Muscle layer of duodenum (tissue), 2 donors: ENCODE results near the gene ZFYVE16.
"Not testable (repeated sequence)": the region's sequence is repeated elsewhere in the genome, so short reads cannot be mapped to it uniquely, and the experiment has no call there.

ENCODE experiments used
- H3K27ac ChIP-seq: one replicate; pipeline ENCODE4 v1.7.0; 2013; ENCODE audit warnings: mild to moderate bottlenecking, low read length
- H3K27me3 ChIP-seq: one replicate; pipeline ENCODE4 v1.7.0; 2013; ENCODE audit warnings: low read depth, mild to moderate bottlenecking, control low read depth, low read length
- H3K36me3 ChIP-seq, 2 donors: one replicate each; pipeline ENCODE4 v1.7.0; 2013; ENCODE audit warnings: low read length in 2 of 2, control low read depth in 1 of 2, mild to moderate bottlenecking in 1 of 2; ENCODE audit not compliant: insufficient read depth in 2 of 2, control insufficient read depth in 1 of 2
- H3K4me1 ChIP-seq, 2 donors: one replicate each; pipeline ENCODE4 v1.7.0; 2013; ENCODE audit warnings: low read length in 2 of 2, mild to moderate bottlenecking in 2 of 2, control low read depth in 1 of 2, moderate library complexity in 1 of 2; ENCODE audit not compliant: insufficient read depth in 2 of 2, control insufficient read depth in 1 of 2
- H3K4me3 ChIP-seq, 2 donors: one replicate each; pipeline ENCODE4 v1.7.0; 2013; ENCODE audit warnings: low read length in 2 of 2, low read depth in 1 of 2, mild to moderate bottlenecking in 1 of 2
- H3K9me3 ChIP-seq, 2 donors: one replicate each; pipeline ENCODE4 v1.7.0; 2013; ENCODE audit warnings: low read length in 2 of 2, control low read depth in 1 of 2, mild to moderate bottlenecking in 1 of 2; ENCODE audit not compliant: control insufficient read depth in 1 of 2
- donor health status: healthy.

The ZFYVE16 gene

GRCh38 chr5:80414113-80414512 lies 6.2 kb downstream of the ZFYVE16 start:
- H3K36me3 ChIP-seq = no peaks in the 10 kb centered on the region
- no peak overlapping the region for H3K27ac ChIP-seq
- no peaks in the 10 kb centered on the region for H3K27me3 ChIP-seq
- no peak overlapping the region for H3K4me3 ChIP-seq
- no peaks in the 10 kb centered on the region for H3K9me3 ChIP-seq
- peaks cover 0 to 5% of the 10 kb centered on the region in 2 donors for H3K4me1 ChIP-seq

DNA sequence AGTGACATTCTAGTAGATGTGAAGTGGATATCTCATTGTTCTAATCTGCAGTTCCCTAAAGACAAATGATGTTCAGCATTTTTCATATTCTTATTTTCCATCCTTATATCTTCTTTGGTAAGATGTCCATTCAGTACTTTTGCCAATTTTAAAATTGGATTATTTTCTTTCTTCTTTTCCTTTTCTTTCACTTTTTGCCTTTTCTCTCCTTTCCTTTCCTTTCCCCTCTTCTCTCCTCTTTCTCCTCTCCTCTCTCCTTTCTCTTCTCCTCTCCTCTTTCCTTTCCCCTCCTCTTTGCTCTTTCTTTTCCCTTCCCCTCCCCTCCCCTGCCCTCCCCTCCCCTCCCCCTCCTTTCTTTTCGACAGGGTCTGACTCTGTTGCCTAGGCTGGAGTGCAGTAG lies 10.1 kb downstream of the ZFYVE16 start:
- Histone ChIP-seq H3K27ac (no peak overlapping the region), H3K9me3 (peaks cover 0 to 2% of the 10 kb centered on the region in 2 donors), H3K4me3 (no peak overlapping the region)

GRCh38 chr5:80424365-80424764 lies 16.5 kb downstream of the ZFYVE16 start:
- not testable (repeated sequence) for H3K27ac ChIP-seq, H3K36me3 ChIP-seq, H3K9me3 ChIP-seq, H3K27me3 ChIP-seq, H3K4me1 ChIP-seq, H3K4me3 ChIP-seq

More for the DNA sequence above, 10.1 kb downstream of the ZFYVE16 start:
- no peaks in the 10 kb centered on the region for H3K36me3 ChIP-seq
- no peaks in the 10 kb centered on the region for H3K4me1 ChIP-seq
- H3K27me3 ChIP-seq = no peaks in the 10 kb centered on the region

GRCh38 chr5:80435476-80435875 lies 27.6 kb downstream of the ZFYVE16 start:
- Histone ChIP-seq H3K4me3 (no peak overlapping the region), H3K27me3 (no peaks in the 10 kb centered on the region), H3K36me3 (peaks cover 24 to 30% of the 10 kb centered on the region in 2 donors), H3K27ac (no peak overlapping the region), H3K4me1 (no peaks in the 10 kb centered on the region), H3K9me3 (no peaks in the 10 kb centered on the region)

- no peaks in the 10 kb centered on the region for H3K9me3 ChIP-seq
- no peaks in the 10 kb centered on the region for H3K27me3 ChIP-seq
- H3K36me3 ChIP-seq = peaks cover 28 to 35% of the 10 kb centered on the region in 2 donors
- H3K27ac ChIP-seq = no peak overlapping the region
- H3K4me3 ChIP-seq = no peak overlapping the region
- H3K4me1 ChIP-seq = no peaks in the 10 kb centered on the region
These were observed 29.5 kb downstream of the ZFYVE16 start for GRCh38 chr5:80437326-80437725.

GRCh38 chr5:80438739-80439138 lies 30.9 kb downstream of the ZFYVE16 start:
- no peaks in the 10 kb centered on the region for H3K4me1 ChIP-seq
- H3K27me3 ChIP-seq = no peaks in the 10 kb centered on the region
- H3K27ac ChIP-seq = no peak overlapping the region
- no peaks in the 10 kb centered on the region for H3K9me3 ChIP-seq
- H3K36me3 ChIP-seq = peaks cover 34 to 41% of the 10 kb centered on the region in 2 donors
- no peak overlapping the region for H3K4me3 ChIP-seq

DNA sequence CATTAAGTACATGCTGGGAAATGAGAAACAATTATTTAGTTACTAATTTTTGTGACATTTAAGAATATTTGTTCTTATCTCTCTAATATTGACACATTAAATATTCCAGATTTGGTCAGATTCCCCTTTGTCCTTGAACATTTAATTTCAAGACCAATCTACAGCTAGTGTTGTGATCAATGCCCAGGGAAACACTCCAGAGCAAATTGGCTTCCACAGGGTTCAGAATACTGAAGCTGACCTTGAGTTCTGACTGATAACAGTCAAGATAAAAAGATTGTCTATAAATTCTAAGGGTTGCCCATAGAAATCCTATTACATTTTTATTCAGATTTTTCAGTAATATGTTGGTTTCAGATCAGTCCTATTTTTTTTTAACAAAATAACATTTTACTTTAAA lies 31.3 kb downstream of the ZFYVE16 start:
- H3K27me3 ChIP-seq = no peaks in the 10 kb centered on the region
- H3K4me3 ChIP-seq = no peak overlapping the region
- H3K36me3 ChIP-seq = peaks cover 34 to 41% of the 10 kb centered on the region in 2 donors

DNA sequence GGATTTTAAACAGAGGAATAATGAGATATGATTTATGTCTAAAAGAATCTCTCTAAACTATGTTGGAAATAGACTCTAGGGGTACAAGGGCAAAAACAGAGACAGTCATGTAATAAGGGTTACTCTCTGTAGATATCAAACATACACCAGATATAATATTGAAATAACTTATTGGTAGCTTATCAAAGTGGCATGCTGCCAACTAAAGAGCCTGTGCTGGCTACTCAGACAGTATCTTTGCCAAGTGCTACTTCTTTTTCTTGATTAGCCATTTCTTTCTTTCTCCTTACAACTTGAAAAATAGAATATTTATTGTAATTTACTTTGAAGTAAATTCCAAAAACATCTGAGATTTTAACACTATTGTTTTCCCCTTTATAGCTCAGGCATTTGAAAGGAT lies 34.9 kb downstream of the ZFYVE16 start:
- H3K27me3 ChIP-seq = no peaks in the 10 kb centered on the region
- H3K27ac ChIP-seq = no peak overlapping the region
- H3K9me3 ChIP-seq = no peaks in the 10 kb centered on the region
- H3K4me1 ChIP-seq = no peaks in the 10 kb centered on the region
- H3K4me3 ChIP-seq = no peak overlapping the region
- peaks cover 23 to 28% of the 10 kb centered on the region in 2 donors for H3K36me3 ChIP-seq

More for the DNA sequence above, 31.3 kb downstream of the ZFYVE16 start:
- H3K27ac ChIP-seq = no peak overlapping the region
- no peaks in the 10 kb centered on the region for H3K4me1 ChIP-seq
- no peaks in the 10 kb centered on the region for H3K9me3 ChIP-seq

DNA sequence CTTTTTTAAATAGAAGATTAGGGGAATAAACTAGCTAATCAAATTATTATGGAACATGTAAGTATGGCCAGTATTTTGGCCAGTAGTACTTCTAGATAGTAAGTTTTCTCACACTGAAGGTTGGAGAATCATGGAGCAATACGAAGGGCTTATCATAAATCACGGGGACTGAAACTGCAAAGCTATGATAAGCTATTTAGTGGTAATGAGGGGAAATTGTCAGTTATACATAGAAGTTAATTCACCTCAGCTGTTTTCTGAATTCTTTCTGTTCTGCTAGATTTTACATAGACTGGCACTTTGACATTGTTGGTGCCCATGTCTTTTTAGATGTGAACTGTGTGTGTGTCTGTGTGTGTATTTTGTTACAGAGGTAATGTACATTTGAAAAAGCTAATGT lies 45.5 kb downstream of the ZFYVE16 start:
- Histone ChIP-seq H3K9me3 (no peaks in the 10 kb centered on the region), H3K4me1 (no peaks in the 10 kb centered on the region), H3K4me3 (no peak overlapping the region), H3K27me3 (no peaks in the 10 kb centered on the region), H3K36me3 (peaks cover 36 to 52% of the 10 kb centered on the region in 2 donors), H3K27ac (no peak overlapping the region)

GRCh38 chr5:80463269-80463668 lies 55.4 kb downstream of the ZFYVE16 start:
- no peak overlapping the region for H3K27ac ChIP-seq
- peaks cover 8 to 74% of the 10 kb centered on the region in 2 donors for H3K36me3 ChIP-seq

DNA sequence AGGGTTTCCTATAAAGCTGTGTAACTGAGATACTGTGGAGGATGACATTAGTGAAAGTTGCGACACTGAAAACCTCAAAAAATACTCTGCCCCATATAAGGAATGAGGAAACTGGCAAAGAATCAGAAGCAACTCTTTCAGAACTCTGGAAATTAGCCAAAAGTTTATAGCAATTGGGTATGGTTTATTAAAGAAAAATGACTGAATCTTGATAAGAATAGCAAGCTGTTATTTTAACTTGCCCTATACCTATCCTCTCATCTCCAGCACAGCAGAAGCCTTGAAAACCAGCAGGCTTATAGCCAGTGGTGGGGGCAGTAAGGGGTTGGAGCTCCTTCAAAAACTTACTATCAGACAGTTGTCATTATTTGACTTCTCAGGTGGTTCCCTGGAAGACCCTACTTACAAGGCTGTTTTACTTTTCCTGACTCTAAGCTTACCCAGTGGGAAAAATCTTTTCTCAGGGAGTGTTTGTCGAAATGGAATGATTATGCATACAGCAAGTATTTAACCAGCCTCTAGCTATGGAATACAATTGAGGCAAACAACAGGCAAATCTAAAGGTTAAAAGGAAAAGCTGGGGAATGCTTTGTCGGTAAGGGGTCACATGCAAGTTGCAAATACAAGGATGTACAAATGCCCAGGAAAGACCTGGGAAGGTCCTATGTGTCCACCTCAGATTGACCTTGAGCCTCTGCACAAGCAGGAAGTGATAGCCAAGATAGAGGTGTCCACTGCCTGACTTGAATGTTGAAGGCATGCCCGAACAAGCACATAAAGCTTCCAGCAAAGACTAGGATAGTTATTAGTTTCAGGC lies 59.0 kb downstream of the ZFYVE16 start:
- Histone ChIP-seq H3K9me3 (peaks cover 0 to 14% of the 10 kb centered on the region in 2 donors), H3K4me1 (no peaks in the 10 kb centered on the region), H3K27ac (no peak overlapping the region), H3K36me3 (peaks cover 4 to 73% of the 10 kb centered on the region in 2 donors), H3K27me3 (no peaks in the 10 kb centered on the region), H3K4me3 (no peak overlapping the region)

More at GRCh38 chr5:80463269-80463668, 55.4 kb downstream of the ZFYVE16 start:
- Histone ChIP-seq H3K27me3 (no peaks in the 10 kb centered on the region), H3K4me3 (no peak overlapping the region), H3K9me3 (peaks cover 0 to 9% of the 10 kb centered on the region in 2 donors), H3K4me1 (no peaks in the 10 kb centered on the region)

- Histone ChIP-seq H3K27ac (no peak overlapping the region), H3K9me3 (peaks cover 0 to 13% of the 10 kb centered on the region in 2 donors), H3K27me3 (no peaks in the 10 kb centered on the region), H3K36me3 (peaks cover 4 to 66% of the 10 kb centered on the region in 2 donors), H3K4me1 (no peaks in the 10 kb centered on the region), H3K4me3 (no peak overlapping the region)
These were observed 60.3 kb downstream of the ZFYVE16 start for GRCh38 chr5:80468131-80468530.
